ENCODE results near the gene HELZ. TPM values are rescaled to one million over a fixed set of nuclear protein-coding genes. Genes with fewer than 3 reads are reported as not detected.

Gene HELZ
- total RNA-seq, 1 experiment from 2014 or later, result 49.8 TPM

GRCh38 chr17:67133161-67133560, 111.8 kb downstream of the HELZ start:
- Histone ChIP-seq H3K18ac (ENCODE audit: insufficient read length, low read depth, low read length) (no peak overlapping the region), H3K4me2 (ENCODE audit: insufficient read depth, insufficient read length, low read length) (no peak overlapping the region), H2AFZ (ENCODE audit: low read length) (no peak overlapping the region), H2BK12ac (ENCODE audit: insufficient read length, low read depth, low read length) (no peak overlapping the region), H3K79me2 (ENCODE audit: insufficient read depth, low read length) (no peaks in the 10 kb centered on the region), H4K91ac (ENCODE audit: insufficient read length, low read depth, low read length) (no peak overlapping the region), H2BK15ac (ENCODE audit: low read depth, low read length) (no peak overlapping the region), H2AK5ac (ENCODE audit: insufficient read length, low read length) (no peak overlapping the region), H3K56ac (ENCODE audit: insufficient read length, low read depth, low read length) (no peak overlapping the region), H3K9me3 (ENCODE audit: control insufficient read depth, low read depth, low read length) (no peaks in the 10 kb centered on the region), H3K27ac (ENCODE audit: insufficient read length, low read depth, low read length) (no peak overlapping the region), H3T11ph (ENCODE audit: low read length) (no peak overlapping the region), H3K79me1 (ENCODE audit: insufficient read depth, low read depth, low read length, poor library complexity, severe bottlenecking) (no peaks in the 10 kb centered on the region), H3K4me1 (ENCODE audit: insufficient read depth, low read length) (no peaks in the 10 kb centered on the region), H3K14ac (ENCODE audit: insufficient read depth, low read length) (no peak overlapping the region), H2BK5ac (ENCODE audit: insufficient read length, low read length) (no peak overlapping the region), H3K4ac (ENCODE audit: low read depth, low read length) (no peak overlapping the region), H2BK120ac (ENCODE audit: low read depth, low read length, poor library complexity, severe bottlenecking) (no peak overlapping the region), H4K20me1 (ENCODE audit: control insufficient read depth, insufficient read depth, insufficient read length) (no peaks in the 10 kb centered on the region), H3K23me2 (ENCODE audit: insufficient read length, low read depth, low read length, poor library complexity, severe bottlenecking) (no peaks in the 10 kb centered on the region), H4K5ac (ENCODE audit: insufficient read length, low read depth, low read length) (no peak overlapping the region), H3K27me3 (ENCODE audit: insufficient read depth, low read length) (no peaks in the 10 kb centered on the region), H2BK20ac (ENCODE audit: low read depth, low read length, poor library complexity, severe bottlenecking) (no peak overlapping the region), H3K9ac (ENCODE audit: extremely low read depth, insufficient read length, low read length) (no peak overlapping the region), H4K8ac (replicated peaks; ENCODE audit: insufficient read length, low read depth, low read length) (no peak overlapping the region), H3K23ac (ENCODE audit: insufficient read length, low read depth, low read length) (no peak overlapping the region)
- Mint-ChIP-seq H3K9me3 (no peaks in the 10 kb centered on the region), H3K36me3 (ENCODE audit: insufficient read depth in 1 of 3, low read depth in 3 of 3) (peaks cover 0 to 10% (median 6%) of the 10 kb centered on the region in 3 experiments; a peak in 3 of 7 replicates), H3K4me3 (no peak overlapping the region), H3K27ac (no peak overlapping the region; a peak in 1 of 7 replicates), H3K4me1 (no peaks in the 10 kb centered on the region), H3K27me3 (ENCODE audit: low read depth) (no peaks in the 10 kb centered on the region)
- TF ChIP-seq CTCF (conservative IDR thresholded peaks at IDR 0.05), result no peak
- no peak for DNase-seq

All from H9 (cell line).